Smooth muscle cell (in vitro differentiated cells): ENCODE data around the gene TMEM17. TPM values are rescaled to one million over a fixed set of nuclear protein-coding genes. Genes with fewer than 3 reads are reported as not detected.

Experiments used
- DNase-seq: peaks from one replicate; lab custom pipeline; 2025; ENCODE audit not compliant: unreplicated experiment; lab: John Stamatoyannopoulos, UW
- H2AFZ ChIP-seq: fragments of 200-600 bp; sonication (generic); 2 replicates; pipeline ENCODE4 v1.6.0; 2016; ENCODE audit warnings: antibody characterized with exemption, low read depth, mild to moderate bottlenecking
- H3F3A ChIP-seq: fragments of 200-600 bp; sonication (generic); 2 replicates; pipeline ENCODE4 v1.6.0; 2017; ENCODE audit warnings: antibody characterized with exemption, low read depth
- H3K27ac ChIP-seq: fragments of 200-600 bp; sonication (generic); 2 replicates; pipeline ENCODE4 v1.5.1; 2016; ENCODE audit warnings: low read depth, mild to moderate bottlenecking
- H3K27me3 ChIP-seq: fragments of 200-600 bp; sonication (generic); 2 replicates; pipeline ENCODE4 v1.6.1; 2016; ENCODE audit warnings: low read depth, mild to moderate bottlenecking
- H3K36me3 ChIP-seq: fragments of 200-600 bp; sonication (generic); 2 replicates; pipeline ENCODE4 v1.5.1; 2016; ENCODE audit warnings: low read depth
- H3K4me1 ChIP-seq: fragments of 200-600 bp; sonication (generic); 2 replicates; pipeline ENCODE4 v1.5.1; 2016; ENCODE audit warnings: low read depth
- H3K4me2 ChIP-seq: fragments of 200-600 bp; sonication (generic); 2 replicates; pipeline ENCODE4 v1.6.0; 2016; ENCODE audit warnings: mild to moderate bottlenecking
- H3K4me3 ChIP-seq: fragments of 200-600 bp; sonication (generic); 2 replicates; pipeline ENCODE4 v1.5.1; 2016; ENCODE audit warnings: mild to moderate bottlenecking
- H3K79me2 ChIP-seq: fragments of 200-600 bp; sonication (generic); 2 replicates; pipeline ENCODE4 v1.6.0; 2016; ENCODE audit warnings: low read depth, mild to moderate bottlenecking
- H3K9ac ChIP-seq: fragments of 200-600 bp; sonication (generic); 2 replicates; pipeline ENCODE4 v1.6.0; 2016; ENCODE audit warnings: low read depth
- H3K9me3 ChIP-seq: fragments of 200-600 bp; sonication (generic); replicated peaks from 2 replicates; pipeline ENCODE4 v1.5.1; 2016; ENCODE audit warnings: low read depth
- H4K20me1 ChIP-seq: fragments of 200-600 bp; sonication (generic); 2 replicates; pipeline ENCODE4 v1.6.0; 2016; ENCODE audit warnings: low read depth
- CTCF ChIP-seq: fragments of 200-600 bp; sonication (generic); IDR thresholded peaks from 2 replicates; pipeline ENCODE4 v1.5.1; 2017; ENCODE audit warnings: borderline replicate concordance, mild to moderate bottlenecking, antibody characterized with exemption; ENCODE audit not compliant: insufficient read depth, poor library complexity, severe bottlenecking
- whole genome bisulfite sequencing: methylation state at CpG from one replicate; pipeline ENCODE4 v1.1.7; 2016; ENCODE audit warnings: low lambda C conversion rate; 5-methylcytosine and 5-hydroxymethylcytosine counted together
- polyA plus RNA-seq: library from polyadenylated mRNA; unstranded; fragments of >200 nt; fragmentation: Nextera tagmentation; extraction: Ambion mirVana; gene quantifications from 2 replicates; pipeline ENCODE4 v1.2.1, GENCODE V29; 2016
- total RNA-seq: library from RNA; depleted of rRNA; stranded (reverse); fragments of >200 nt; gene quantifications from 2 replicates; pipeline ENCODE4 v1.2.3, GENCODE V29; 2014

TMEM17 gene
- total and polyA plus RNA-seq, 2 experiments from 2014 or later, result 3.6 to 4.0 TPM

DNA sequence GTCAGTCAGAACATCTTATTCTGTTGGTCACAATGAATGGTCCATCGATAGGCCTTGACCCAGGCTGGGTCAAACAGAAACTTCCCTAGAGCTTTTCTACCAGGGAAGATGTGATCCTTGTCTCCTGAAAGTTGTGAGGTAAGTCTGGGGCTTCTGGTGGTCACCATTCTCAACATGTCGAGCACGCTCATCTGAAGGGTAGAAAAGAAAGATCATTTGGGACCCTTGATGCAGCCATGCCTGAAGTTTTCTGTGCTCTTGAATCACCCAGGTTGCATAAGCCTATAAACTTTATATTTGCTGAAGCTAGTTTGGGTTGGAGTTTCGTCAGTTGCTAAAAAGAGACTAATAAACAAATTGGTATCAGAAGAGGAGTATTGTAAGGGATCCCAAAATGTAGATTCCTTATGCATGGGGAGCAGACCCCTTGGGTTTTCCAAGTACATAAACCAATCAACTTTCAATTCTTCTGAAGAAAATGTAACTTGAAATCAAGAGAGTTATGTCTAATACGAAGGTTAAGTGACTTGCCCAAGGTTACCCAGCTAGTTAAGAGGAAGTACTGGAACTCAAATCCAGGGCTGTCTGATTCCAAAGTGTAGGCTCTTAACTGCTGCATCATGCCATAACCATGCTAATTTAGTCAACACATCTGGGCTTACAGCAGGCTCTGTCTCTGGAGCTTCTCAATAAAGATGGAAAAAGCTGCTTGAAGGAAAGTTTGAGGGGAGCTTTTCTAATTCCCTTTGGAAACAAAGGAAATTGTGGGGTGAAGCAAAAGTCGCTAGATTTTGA, 23.2 kb downstream of the TMEM17 start:
- Histone ChIP-seq H3K4me3 (no peak overlapping the region), H2AFZ (no peak overlapping the region), H3K27ac (no peak overlapping the region), H3K4me1 (no peaks in the 10 kb centered on the region), H3K79me2 (no peaks in the 10 kb centered on the region), H3K9ac (no peak overlapping the region), H3K9me3 (no peaks in the 10 kb centered on the region), H3K4me2 (no peak overlapping the region), H3K36me3 (no peaks in the 10 kb centered on the region), H3K27me3 (no peaks in the 10 kb centered on the region), H4K20me1 (no peaks in the 10 kb centered on the region), H3F3A (no peaks in the 10 kb centered on the region)
- WGBS, result 91% methylated on average over 6 of the region's 6 CpGs
- TF ChIP-seq CTCF, result no peak
- no peak for DNase-seq

- Histone ChIP-seq H3K4me2 (no peak overlapping the region), H3K4me3 (no peak overlapping the region), H3K27me3 (no peaks in the 10 kb centered on the region), H3K27ac (no peak overlapping the region), H4K20me1 (no peaks in the 10 kb centered on the region), H3F3A (no peaks in the 10 kb centered on the region), H3K4me1 (peaks cover 12% of the 10 kb centered on the region), H3K9ac (no peak overlapping the region), H2AFZ (no peak overlapping the region), H3K36me3 (no peaks in the 10 kb centered on the region), H3K79me2 (no peaks in the 10 kb centered on the region), H3K9me3 (no peaks in the 10 kb centered on the region)
- DNase-seq, result no peak
- WGBS, result 93% methylated on average over 3 of the region's 3 CpGs
- no peak for TF ChIP-seq CTCF
Observed at GRCh38 chr2:62479917-62480316, 26.1 kb downstream of the TMEM17 start.

- no peaks in the 10 kb centered on the region for H3F3A ChIP-seq
- H2AFZ ChIP-seq, result no peak overlapping the region
- TF ChIP-seq CTCF, result no peak
- no peaks in the 10 kb centered on the region for H4K20me1 ChIP-seq
- H3K27me3 ChIP-seq, result no peaks in the 10 kb centered on the region
- H3K27ac ChIP-seq, result no peak overlapping the region
- H3K4me1 ChIP-seq, result peaks cover 23% of the 10 kb centered on the region
- no peaks in the 10 kb centered on the region for H3K9me3 ChIP-seq
- H3K79me2 ChIP-seq, result no peaks in the 10 kb centered on the region
- no peak overlapping the region for H3K4me2 ChIP-seq
- no peak overlapping the region for H3K4me3 ChIP-seq
- H3K36me3 ChIP-seq, result no peaks in the 10 kb centered on the region
- DNase-seq, result no peak
- 73% methylated on average over 3 of the region's 3 CpGs for WGBS
- no peak overlapping the region for H3K9ac ChIP-seq
Observed at GRCh38 chr2:62478093-62478580, 27.9 kb downstream of the TMEM17 start.

- H3K27ac ChIP-seq, result no peak overlapping the region
- H3K9me3 ChIP-seq, result no peaks in the 10 kb centered on the region
- H3K9ac ChIP-seq, result no peak overlapping the region
- no peaks in the 10 kb centered on the region for H3K27me3 ChIP-seq
- no peak overlapping the region for H2AFZ ChIP-seq
- no peak for TF ChIP-seq CTCF
- H3F3A ChIP-seq, result no peaks in the 10 kb centered on the region
- H3K79me2 ChIP-seq, result no peaks in the 10 kb centered on the region
- no peak for DNase-seq
- H3K4me1 ChIP-seq, result peaks cover 23% of the 10 kb centered on the region
- no peaks in the 10 kb centered on the region for H3K36me3 ChIP-seq
- no peak overlapping the region for H3K4me2 ChIP-seq
- no peak overlapping the region for H3K4me3 ChIP-seq
- 77% methylated on average over 4 of the region's 4 CpGs for WGBS
- no peaks in the 10 kb centered on the region for H4K20me1 ChIP-seq
Observed at GRCh38 chr2:62477573-62477972, 28.4 kb downstream of the TMEM17 start.
